Measurements from ENCODE around the gene XRCC3.

XRCC3 gene

GRCh38 chr14:103711516-103712431 is 3.5 kb downstream of the XRCC3 start:
- no peak overlapping the region for H3K4me3 ChIP-seq (ENCODE audit: low read length)
- TF ChIP-seq ZNF274 (IDR thresholded peaks at IDR 0.05; ENCODE audit: low read depth, low read length) = no peak

- TF ChIP-seq ZNF274 (IDR thresholded peaks at IDR 0.05; ENCODE audit: low read depth, low read length) = no peak
- no peak overlapping the region for H3K4me3 ChIP-seq (ENCODE audit: low read length)
Measured at GRCh38 chr14:103710771-103711377, 4.4 kb downstream of the XRCC3 start.

GRCh38 chr14:103709814-103710213 is 5.4 kb downstream of the XRCC3 start:
- no peak for TF ChIP-seq ZNF274 (IDR thresholded peaks at IDR 0.05; ENCODE audit: low read depth, low read length)
- H3K4me3 ChIP-seq (ENCODE audit: low read length) = no peak overlapping the region

GRCh38 chr14:103708750-103709187 is 6.5 kb downstream of the XRCC3 start:
- no peak for TF ChIP-seq ZNF274 (IDR thresholded peaks at IDR 0.05; ENCODE audit: low read depth, low read length)
- no peak overlapping the region for H3K4me3 ChIP-seq (ENCODE audit: low read length)

GRCh38 chr14:103707329-103708263 is 7.7 kb downstream of the XRCC3 start:
- no peak for TF ChIP-seq ZNF274 (IDR thresholded peaks at IDR 0.05; ENCODE audit: low read depth, low read length)
- no peak overlapping the region for H3K4me3 ChIP-seq (ENCODE audit: low read length)

GRCh38 chr14:103706551-103707328 is 8.5 kb downstream of the XRCC3 start:
- no peak overlapping the region for H3K4me3 ChIP-seq (ENCODE audit: low read length)
- no peak for TF ChIP-seq ZNF274 (IDR thresholded peaks at IDR 0.05; ENCODE audit: low read depth, low read length)

- no peak overlapping the region for H3K4me3 ChIP-seq (ENCODE audit: low read length)
- TF ChIP-seq ZNF274 (IDR thresholded peaks at IDR 0.05; ENCODE audit: low read depth, low read length) = no peak
Measured at GRCh38 chr14:103705504-103706284, 9.6 kb downstream of the XRCC3 start.

- no peak for TF ChIP-seq ZNF274 (IDR thresholded peaks at IDR 0.05; ENCODE audit: low read depth, low read length)
- H3K4me3 ChIP-seq (ENCODE audit: low read length) = no peak overlapping the region
Measured at GRCh38 chr14:103705118-103705503, 10.1 kb downstream of the XRCC3 start.

GRCh38 chr14:103704708-103705107 is 10.5 kb downstream of the XRCC3 start:
- no peak for TF ChIP-seq ZNF274 (IDR thresholded peaks at IDR 0.05; ENCODE audit: low read depth, low read length)
- H3K4me3 ChIP-seq (ENCODE audit: low read length) = no peak overlapping the region

GRCh38 chr14:103703433-103704385 is 11.5 kb downstream of the XRCC3 start:
- no peak overlapping the region for H3K4me3 ChIP-seq (ENCODE audit: low read length)
- TF ChIP-seq ZNF274 (IDR thresholded peaks at IDR 0.05; ENCODE audit: low read depth, low read length) = no peak

- H3K4me3 ChIP-seq (ENCODE audit: low read length) = no peak overlapping the region
- TF ChIP-seq ZNF274 (IDR thresholded peaks at IDR 0.05; ENCODE audit: low read depth, low read length) = no peak
Measured at GRCh38 chr14:103702497-103703432, 12.5 kb downstream of the XRCC3 start.

All from GM08714 (cell line).